Measurements from ENCODE around the gene TMEM214. TPM values are rescaled to one million over a fixed set of nuclear protein-coding genes. Genes with fewer than 3 reads are reported as not detected.

The TMEM214 gene
- total and polyA plus RNA-seq, 4 experiments from 2014 or later, result 25.6 to 99.8 (median 65.9) TPM

DNA sequence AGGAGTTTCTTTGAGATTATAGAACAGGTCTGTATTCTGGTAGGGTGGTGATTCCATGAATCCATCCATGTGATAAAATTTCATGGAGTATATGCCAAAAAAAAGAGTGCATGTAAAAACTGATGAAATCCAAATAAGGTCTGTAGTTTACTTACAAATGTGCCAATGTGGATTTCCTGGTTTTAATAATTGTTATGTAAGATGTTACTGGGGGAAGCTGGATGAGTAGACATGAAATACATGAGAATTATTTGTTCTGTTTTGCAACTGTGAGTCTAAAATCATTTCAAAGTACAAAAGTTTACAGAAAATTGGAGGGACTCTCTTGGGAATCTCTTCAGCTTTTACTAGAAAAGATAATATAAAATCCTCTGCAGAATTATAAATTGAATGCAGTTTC lies 23.7 kb upstream of the TMEM214 start:
- H3K4me3 ChIP-seq (ENCODE audit: low read length in 2 of 2), result no peak overlapping the region
- no peak overlapping the region for H3K27ac ChIP-seq (ENCODE audit: low read depth, low read length)
- Mint-ChIP-seq H3K4me1 (peaks cover 2 to 6% (median 5%) of the 10 kb centered on the region in 4 donors), H3K9me3 (no peaks in the 10 kb centered on the region), H3K27me3 (peaks cover 0 to 3% of the 10 kb centered on the region in 2 donors), H3K36me3 (peaks cover 0 to 4% of the 10 kb centered on the region in 2 donors), H3K27ac (no peak overlapping the region), H3K4me3 (no peak overlapping the region)
- intact Hi-C loops (cut with micrococcal nuclease), result no loop called here
- H3K9me3 ChIP-seq (ENCODE audit: control insufficient read depth in 1 of 2, low read length in 2 of 2), result no peaks in the 10 kb centered on the region
- H3K36me3 ChIP-seq (ENCODE audit: insufficient read depth, low read length), result no peaks in the 10 kb centered on the region
- ChIA-PET CTCF (ENCODE audit: partially characterized antibody) (interaction anchor here (0.6 to 1.1 kb wide), 3 partner anchors 11 to 47 kb away, joined by 3 to 4 read pairs (median 3); no protein-coding TSS in a partner anchor), POLR2A (ENCODE audit: partially characterized antibody) (no interaction called here)
- H3K27me3 ChIP-seq (ENCODE audit: insufficient read depth, low read length), result no peaks in the 10 kb centered on the region
- DNase-seq, result no peak
- no peaks in the 10 kb centered on the region for H3K4me1 ChIP-seq (ENCODE audit: insufficient read depth, low read length)

DNA sequence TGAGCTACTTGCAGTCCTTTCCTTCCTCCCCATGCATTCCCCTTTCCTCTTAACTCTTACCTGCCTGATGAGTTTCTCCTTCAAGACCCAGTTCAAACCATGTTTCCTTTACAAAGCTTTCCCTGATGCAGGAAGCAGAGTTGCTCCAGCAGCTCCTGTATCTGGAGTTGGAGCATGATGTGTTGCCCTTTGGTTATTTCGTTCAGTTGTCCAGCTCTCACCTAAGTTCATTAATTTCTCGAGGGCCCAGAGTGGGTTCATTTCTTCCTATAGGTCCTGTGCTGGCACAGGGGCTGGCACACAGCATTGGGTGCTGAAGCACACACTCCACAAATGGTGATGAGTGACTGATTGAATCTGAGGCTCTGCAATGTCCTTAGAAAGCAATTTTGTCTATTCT lies 23.0 kb upstream of the TMEM214 start:
- H3K4me3 Mint-ChIP-seq, result no peak overlapping the region
- intact Hi-C loops (cut with micrococcal nuclease), result no loop called here
- no peaks in the 10 kb centered on the region for H3K9me3 ChIP-seq (ENCODE audit: control insufficient read depth in 1 of 2, low read length in 2 of 2)
- ChIA-PET POLR2A (ENCODE audit: partially characterized antibody) (no interaction called here), CTCF (ENCODE audit: partially characterized antibody) (interaction anchor here (0.6 to 1.1 kb wide), 3 partner anchors 12 to 48 kb away, joined by 3 to 4 read pairs (median 3); no protein-coding TSS in a partner anchor)
- peaks cover 0 to 4% of the 10 kb centered on the region in 2 donors for H3K36me3 Mint-ChIP-seq
- H3K4me1 Mint-ChIP-seq, result peaks cover 2 to 6% (median 5%) of the 10 kb centered on the region in 4 donors
- H3K27me3 ChIP-seq (ENCODE audit: insufficient read depth, low read length), result no peaks in the 10 kb centered on the region
- H3K27ac ChIP-seq (ENCODE audit: low read depth, low read length), result no peak overlapping the region
- H3K27ac Mint-ChIP-seq, result peak overlapping the region in 1 of 7 donors; percentile 1
- peaks cover 0 to 3% of the 10 kb centered on the region in 2 donors for H3K27me3 Mint-ChIP-seq
- no peaks in the 10 kb centered on the region for H3K9me3 Mint-ChIP-seq
- no peak for DNase-seq
- H3K4me3 ChIP-seq (ENCODE audit: low read length in 2 of 2), result no peak overlapping the region
- H3K36me3 ChIP-seq (ENCODE audit: insufficient read depth, low read length), result no peaks in the 10 kb centered on the region
- H3K4me1 ChIP-seq (ENCODE audit: insufficient read depth, low read length), result no peaks in the 10 kb centered on the region

DNA sequence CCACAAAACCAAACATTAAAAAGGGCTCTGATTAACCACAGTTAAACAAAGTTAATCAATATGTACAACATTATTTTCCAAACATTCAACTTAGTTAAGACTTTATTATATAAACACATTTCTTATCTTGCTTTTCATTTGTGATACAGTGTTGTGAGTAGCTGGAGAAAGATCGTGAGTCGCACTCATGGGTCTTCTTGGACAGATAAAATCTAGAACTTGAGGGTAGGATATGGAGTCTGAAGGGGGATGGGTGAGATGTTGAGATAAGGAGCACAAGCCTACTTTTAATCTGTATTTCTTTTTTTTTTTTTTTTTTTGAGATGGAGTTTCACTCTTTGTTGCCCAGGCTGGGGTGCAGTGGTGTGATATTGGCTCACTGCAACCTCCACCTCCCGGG lies 22.6 kb upstream of the TMEM214 start:
- no peak for DNase-seq
- Mint-ChIP-seq H3K9me3 (no peaks in the 10 kb centered on the region), H3K36me3 (peaks cover 0 to 4% of the 10 kb centered on the region in 2 donors), H3K4me3 (no peak overlapping the region), H3K27me3 (peaks cover 0 to 3% of the 10 kb centered on the region in 2 donors), H3K27ac (peak overlapping the region in 2 of 7 donors; percentile 2 to 70), H3K4me1 (peaks cover 2 to 6% (median 5%) of the 10 kb centered on the region in 4 donors)
- H3K4me1 ChIP-seq (ENCODE audit: insufficient read depth, low read length), result no peaks in the 10 kb centered on the region
- intact Hi-C loops (cut with micrococcal nuclease), result no loop called here
- POLR2A ChIA-PET (ENCODE audit: partially characterized antibody), result no interaction called here
- no peak overlapping the region for H3K27ac ChIP-seq (ENCODE audit: low read depth, low read length)
- no peaks in the 10 kb centered on the region for H3K27me3 ChIP-seq (ENCODE audit: insufficient read depth, low read length)
- no peak overlapping the region for H3K4me3 ChIP-seq (ENCODE audit: low read length in 2 of 2)
- CTCF ChIA-PET (ENCODE audit: partially characterized antibody), result interaction anchor here (1.1 kb wide), 1 partner anchor 48 kb away, joined by 4 read pairs; no protein-coding TSS in a partner anchor
- no peaks in the 10 kb centered on the region for H3K9me3 ChIP-seq (ENCODE audit: control insufficient read depth in 1 of 2, low read length in 2 of 2)
- H3K36me3 ChIP-seq (ENCODE audit: insufficient read depth, low read length), result no peaks in the 10 kb centered on the region

DNA sequence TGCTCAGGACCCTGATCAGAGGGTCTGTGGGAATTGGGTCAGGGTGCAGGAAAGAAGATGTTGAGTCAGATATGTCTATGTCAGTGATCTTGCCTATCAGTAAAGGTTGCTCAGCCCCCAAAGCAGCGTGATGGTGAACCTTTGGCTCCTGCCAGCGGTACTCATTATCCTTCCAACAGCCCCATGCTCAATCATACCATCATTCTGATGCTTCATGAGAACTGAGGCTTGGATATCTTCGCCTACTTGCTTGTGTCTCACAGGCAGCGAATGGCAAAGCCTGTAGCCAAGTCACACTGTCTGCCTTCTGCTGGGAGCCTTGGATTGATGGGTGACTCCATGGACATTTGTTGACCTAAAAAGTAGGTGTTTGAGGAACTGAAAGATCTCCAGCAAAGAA lies 19.0 kb upstream of the TMEM214 start:
- H3K36me3 Mint-ChIP-seq, result peaks cover 0 to 4% of the 10 kb centered on the region in 2 donors
- no peak overlapping the region for H3K4me3 ChIP-seq (ENCODE audit: low read length in 2 of 2)
- H3K27ac Mint-ChIP-seq, result peak overlapping the region in 1 of 7 donors; percentile 1
- intact Hi-C loops (cut with micrococcal nuclease), result no loop called here
- no peaks in the 10 kb centered on the region for H3K4me1 ChIP-seq (ENCODE audit: insufficient read depth, low read length)
- H3K36me3 ChIP-seq (ENCODE audit: insufficient read depth, low read length), result no peaks in the 10 kb centered on the region
- no peaks in the 10 kb centered on the region for H3K27me3 ChIP-seq (ENCODE audit: insufficient read depth, low read length)
- H3K9me3 ChIP-seq (ENCODE audit: control insufficient read depth in 1 of 2, low read length in 2 of 2), result no peaks in the 10 kb centered on the region
- DNase-seq, result no peak
- ChIA-PET POLR2A (ENCODE audit: partially characterized antibody) (no interaction called here), CTCF (ENCODE audit: partially characterized antibody) (no interaction called here)
- H3K4me3 Mint-ChIP-seq, result no peak overlapping the region
- no peak overlapping the region for H3K27ac ChIP-seq (ENCODE audit: low read depth, low read length)
- no peaks in the 10 kb centered on the region for H3K9me3 Mint-ChIP-seq
- H3K4me1 Mint-ChIP-seq, result peaks cover 2 to 6% (median 5%) of the 10 kb centered on the region in 4 donors
- peaks cover 0 to 3% of the 10 kb centered on the region in 2 donors for H3K27me3 Mint-ChIP-seq

DNA sequence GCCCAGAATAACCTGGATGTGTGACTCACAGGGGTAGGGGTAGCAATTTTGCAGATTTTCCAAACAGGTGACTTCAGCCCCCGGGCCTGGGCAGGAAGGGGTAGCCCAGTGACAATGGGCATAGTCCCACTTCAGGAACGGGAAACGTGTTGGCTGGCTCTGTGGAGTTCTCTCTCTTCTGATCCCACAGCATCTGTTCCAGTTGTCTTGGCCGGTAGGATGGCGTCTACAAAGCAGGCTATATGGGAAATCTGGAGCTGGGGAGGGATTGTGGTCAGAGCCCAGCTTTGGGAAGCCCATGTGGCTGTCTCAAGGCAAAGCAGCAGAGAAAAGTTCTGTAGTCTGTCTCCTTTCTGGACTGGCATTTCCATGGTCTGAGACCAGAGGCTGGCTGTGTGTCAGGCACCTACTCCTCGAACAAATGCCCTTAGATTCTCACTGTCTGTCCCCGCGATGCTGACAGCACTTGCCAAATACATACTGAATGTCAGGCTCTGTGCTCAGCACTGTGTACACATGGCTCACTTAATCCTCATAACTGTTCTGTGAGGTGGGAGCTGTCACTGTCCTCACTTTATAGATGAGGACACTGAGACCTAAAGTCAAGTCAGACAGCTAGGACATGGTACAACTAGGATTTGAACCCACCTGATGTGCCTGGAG lies 17.9 kb upstream of the TMEM214 start:
- Mint-ChIP-seq H3K27ac (peak overlapping the region in 1 of 7 donors; percentile 69), H3K4me1 (peaks cover 2 to 4% (median 3%) of the 10 kb centered on the region in 4 donors), H3K36me3 (peaks cover 0 to 4% of the 10 kb centered on the region in 2 donors), H3K27me3 (peaks cover 0 to 3% of the 10 kb centered on the region in 2 donors), H3K9me3 (no peaks in the 10 kb centered on the region), H3K4me3 (no peak overlapping the region)
- Histone ChIP-seq H3K9me3 (ENCODE audit: control insufficient read depth in 1 of 2, low read length in 2 of 2) (no peaks in the 10 kb centered on the region), H3K4me3 (ENCODE audit: low read length in 2 of 2) (no peak overlapping the region), H3K27me3 (ENCODE audit: insufficient read depth, low read length) (no peaks in the 10 kb centered on the region), H3K36me3 (ENCODE audit: insufficient read depth, low read length) (no peaks in the 10 kb centered on the region), H3K27ac (ENCODE audit: low read depth, low read length) (no peak overlapping the region), H3K4me1 (ENCODE audit: insufficient read depth, low read length) (no peaks in the 10 kb centered on the region)
- no peak for DNase-seq
- ChIA-PET POLR2A (ENCODE audit: partially characterized antibody) (no interaction called here), CTCF (ENCODE audit: partially characterized antibody) (interaction anchor here (1.4 to 6.1 kb wide), 3 partner anchors 51 to 55 kb away, joined by 3 to 68 read pairs (median 25); no protein-coding TSS in a partner anchor)
- intact Hi-C loops (cut with micrococcal nuclease), result no loop called here

DNA sequence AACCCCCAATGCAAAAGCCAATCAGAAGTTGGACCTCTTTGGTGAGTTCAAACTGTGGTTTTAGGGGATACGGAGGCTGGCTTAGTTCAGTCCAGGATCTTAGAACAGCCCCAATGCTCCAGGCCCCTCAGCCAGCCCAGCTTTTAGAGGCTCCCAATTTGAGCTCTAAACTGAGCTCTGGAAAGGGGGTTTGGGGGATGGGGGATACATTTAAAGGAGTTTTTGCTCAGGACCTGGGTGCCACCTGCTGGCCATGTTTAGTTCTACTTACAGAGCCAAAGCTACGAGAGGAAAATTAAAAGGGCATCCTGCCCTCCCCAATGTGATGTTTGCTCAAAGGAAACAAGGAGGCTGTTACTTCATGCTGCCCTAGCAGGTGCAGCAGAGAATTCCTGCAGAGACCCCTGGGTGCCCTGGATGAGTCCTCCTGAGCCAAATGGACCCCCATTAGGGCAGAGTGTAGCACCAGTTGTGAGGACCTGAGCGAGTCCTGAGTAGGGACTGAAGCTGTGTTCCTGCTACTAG lies 15.9 kb upstream of the TMEM214 start:
- Mint-ChIP-seq H3K9me3 (no peaks in the 10 kb centered on the region), H3K4me3 (no peak overlapping the region), H3K4me1 (no peaks in the 10 kb centered on the region), H3K27ac (no peak overlapping the region), H3K27me3 (peaks cover 0 to 2% of the 10 kb centered on the region in 2 donors), H3K36me3 (no peaks in the 10 kb centered on the region)
- ChIA-PET POLR2A (ENCODE audit: partially characterized antibody) (interaction anchor here (0.9 to 1.1 kb wide), 3 partner anchors 16 to 55 kb away, joined by 3 to 4 read pairs (median 3); partner anchors contain the start of gene TMEM214), CTCF (ENCODE audit: partially characterized antibody) (interaction anchor here (0.7 to 6.1 kb wide), 14 partner anchors 10 to 263 kb away, joined by 3 to 68 read pairs (median 5); no protein-coding TSS in a partner anchor)
- H3K9me3 ChIP-seq (ENCODE audit: control insufficient read depth in 1 of 2, low read length in 2 of 2), result no peaks in the 10 kb centered on the region
- DNase-seq, result peak; percentile 18 to 49 (median 27)
- no peak overlapping the region for H3K27ac ChIP-seq (ENCODE audit: low read depth, low read length)
- intact Hi-C loops (cut with micrococcal nuclease), result loop anchor here (1.0 kb wide), 1 partner anchor 171 kb away; no protein-coding TSS in a partner anchor
- no peaks in the 10 kb centered on the region for H3K4me1 ChIP-seq (ENCODE audit: insufficient read depth, low read length)
- H3K4me3 ChIP-seq (ENCODE audit: low read length in 2 of 2), result no peak overlapping the region
- H3K36me3 ChIP-seq (ENCODE audit: insufficient read depth, low read length), result no peaks in the 10 kb centered on the region
- H3K27me3 ChIP-seq (ENCODE audit: insufficient read depth, low read length), result no peaks in the 10 kb centered on the region

DNA sequence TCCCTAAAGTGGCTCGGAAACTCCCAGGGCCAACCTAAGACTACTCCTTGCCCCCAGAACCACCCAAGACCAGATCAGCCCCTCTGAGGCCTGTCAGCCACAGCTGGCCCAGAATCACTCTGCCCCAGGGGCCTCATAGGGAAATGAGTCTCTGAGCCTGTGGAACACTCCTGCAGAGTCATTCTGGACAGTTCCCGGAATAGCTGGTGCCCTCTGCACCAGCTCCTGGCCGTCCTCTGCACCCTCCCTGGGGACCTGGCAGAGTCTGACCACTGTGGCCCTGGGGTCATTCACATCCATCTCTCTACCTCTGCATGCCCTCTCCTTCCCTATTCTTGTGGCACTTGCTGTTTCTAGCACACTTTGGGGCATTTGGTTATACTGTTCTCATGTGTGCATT lies 14.6 kb upstream of the TMEM214 start:
- Histone ChIP-seq H3K4me3 (ENCODE audit: low read length in 2 of 2) (no peak overlapping the region), H3K27ac (ENCODE audit: low read depth, low read length) (no peak overlapping the region), H3K36me3 (ENCODE audit: insufficient read depth, low read length) (no peaks in the 10 kb centered on the region), H3K9me3 (ENCODE audit: control insufficient read depth in 1 of 2, low read length in 2 of 2) (no peaks in the 10 kb centered on the region), H3K27me3 (ENCODE audit: insufficient read depth, low read length) (no peaks in the 10 kb centered on the region), H3K4me1 (ENCODE audit: insufficient read depth, low read length) (no peaks in the 10 kb centered on the region)
- H3K27ac Mint-ChIP-seq, result no peak overlapping the region
- H3K4me1 Mint-ChIP-seq, result no peaks in the 10 kb centered on the region
- H3K27me3 Mint-ChIP-seq, result no peaks in the 10 kb centered on the region
- ChIA-PET CTCF (ENCODE audit: partially characterized antibody) (interaction anchor here (2.0 to 6.1 kb wide), 4 partner anchors 50 to 64 kb away, joined by 6 to 68 read pairs (median 18); no protein-coding TSS in a partner anchor), POLR2A (ENCODE audit: partially characterized antibody) (no interaction called here)
- H3K4me3 Mint-ChIP-seq, result no peak overlapping the region
- H3K9me3 Mint-ChIP-seq, result no peaks in the 10 kb centered on the region
- peaks cover 3 to 4% of the 10 kb centered on the region in 2 donors for H3K36me3 Mint-ChIP-seq
- DNase-seq, result no peak
- intact Hi-C loops (cut with micrococcal nuclease), result no loop called here
